ENCODE measurements around the gene ITPK1.

Gene ITPK1

DNA sequence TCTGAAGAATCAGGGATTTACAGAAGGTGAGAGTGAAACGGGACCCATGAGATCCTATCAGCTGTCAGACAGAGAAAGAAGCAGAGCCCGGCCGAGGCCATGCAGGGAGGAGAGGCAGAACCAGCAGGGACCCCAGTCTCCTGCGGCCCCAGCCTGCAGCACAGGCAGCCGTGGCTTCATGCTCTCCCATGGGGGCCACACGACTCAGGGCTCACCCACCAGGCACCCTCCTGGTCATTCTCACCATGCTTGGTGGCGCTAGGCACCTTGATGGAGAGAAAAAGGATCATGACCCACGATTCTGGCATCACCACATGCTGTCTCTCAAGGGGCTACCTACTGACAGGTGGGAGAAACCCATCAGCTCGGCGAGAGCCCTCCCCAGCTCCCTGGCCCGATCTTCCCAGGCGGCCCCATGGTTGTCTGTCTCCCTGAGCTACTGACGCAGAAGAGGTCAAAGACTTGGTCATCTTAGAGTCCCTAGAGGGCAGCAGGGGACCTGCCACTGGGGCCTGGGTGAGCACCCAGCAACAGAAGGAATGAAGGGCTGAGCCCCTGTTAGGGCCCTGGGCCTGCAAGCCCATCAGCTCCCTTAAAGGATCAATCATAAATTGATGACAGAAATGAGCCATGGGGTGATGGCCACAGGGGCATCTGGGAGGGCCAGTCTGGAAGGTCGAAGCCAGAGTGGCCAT, 58.0 kb downstream of the ITPK1 start:
- FAIRE-seq: no peak

DNA sequence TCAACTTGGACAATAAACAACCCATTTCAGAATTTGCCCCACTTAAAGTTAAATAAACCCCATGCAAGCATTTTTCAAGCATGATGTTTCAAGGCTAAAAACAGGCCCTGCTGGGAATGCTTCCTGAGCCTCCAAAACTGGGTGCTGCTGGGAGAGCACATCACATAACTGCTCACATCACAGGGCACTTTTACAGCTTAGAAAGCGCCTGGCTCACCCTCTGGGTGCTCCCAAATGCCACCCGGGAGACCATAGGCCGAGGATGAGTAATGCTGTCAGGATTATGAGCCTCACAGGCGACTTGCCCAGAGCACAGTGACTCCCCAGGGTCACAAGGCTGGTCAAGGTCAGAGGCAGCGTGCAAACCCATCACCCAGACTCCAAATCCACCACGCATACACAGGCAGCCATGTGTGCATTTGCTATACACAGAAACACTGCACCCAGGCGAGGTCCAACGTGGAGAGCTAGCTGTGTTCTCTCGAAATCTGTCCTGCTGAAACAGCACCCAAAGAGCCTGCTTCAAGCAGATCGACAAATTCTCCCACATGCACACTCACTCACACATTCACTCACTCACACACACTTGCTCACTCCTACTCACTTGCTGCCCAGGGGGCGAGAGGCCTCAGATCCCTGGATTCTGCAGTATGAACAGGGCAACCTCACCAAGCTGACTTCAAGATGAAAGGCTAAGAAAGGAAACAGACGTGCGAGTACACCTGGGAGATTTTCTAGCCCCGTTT, 58.7 kb downstream of the ITPK1 start:
- FAIRE-seq: peak; percentile 45

DNA sequence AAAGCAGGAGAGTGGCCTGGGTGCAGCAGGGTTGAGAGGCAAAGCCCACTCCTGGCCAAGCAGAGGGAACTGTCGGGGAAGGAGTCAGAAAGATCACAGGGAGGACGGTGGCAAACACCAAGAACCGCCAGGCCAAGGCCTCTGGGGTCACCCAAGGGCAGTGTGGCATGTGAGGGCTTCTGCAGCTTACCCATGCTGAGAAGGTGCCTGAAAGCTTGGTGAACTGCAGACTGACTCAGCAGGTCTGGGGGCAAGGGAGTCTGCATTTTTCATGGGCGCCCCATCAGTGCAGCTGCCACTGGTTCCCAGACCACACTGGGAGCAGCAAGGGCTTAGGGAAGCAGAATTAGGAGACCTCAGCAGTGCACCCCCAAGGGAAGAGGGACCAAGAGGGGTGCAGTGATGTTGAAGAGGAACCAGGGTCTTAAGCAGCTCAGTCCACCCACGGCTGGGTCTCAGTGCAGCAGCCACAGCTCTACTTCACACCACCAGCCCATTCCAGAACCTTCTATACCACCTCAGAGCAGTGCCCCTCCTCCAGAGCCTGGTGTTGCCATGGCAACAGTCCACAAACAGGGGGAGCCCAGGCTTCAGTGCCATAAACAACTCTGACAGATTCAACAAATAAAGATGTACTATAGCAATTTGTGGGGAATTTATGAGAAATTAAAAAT, 59.4 kb downstream of the ITPK1 start:
- FAIRE-seq: no peak

DNA sequence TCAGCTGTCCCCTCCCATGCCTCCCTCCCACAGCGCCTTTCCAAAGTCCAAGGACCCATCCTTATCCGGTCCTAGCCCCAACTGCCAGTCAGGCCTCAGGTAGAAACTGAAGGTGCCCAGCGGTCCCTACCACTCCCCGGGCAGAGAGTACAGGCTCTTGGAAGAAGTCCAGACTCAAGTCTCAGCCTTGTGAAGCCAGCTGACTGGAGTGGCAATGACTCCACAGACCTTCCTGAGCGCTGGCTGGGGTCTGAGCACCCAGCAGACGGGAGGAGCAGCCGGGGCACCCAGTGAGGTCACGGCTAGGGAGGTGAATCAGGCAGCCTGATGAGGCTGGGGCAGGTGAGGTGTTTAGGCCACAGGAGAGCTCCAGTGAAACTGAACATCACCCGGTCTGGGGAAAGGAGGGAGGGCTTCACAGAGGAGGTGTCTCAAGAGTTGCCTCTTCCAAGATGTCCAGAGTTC, 60.0 kb downstream of the ITPK1 start:
- FAIRE-seq: no peak

DNA sequence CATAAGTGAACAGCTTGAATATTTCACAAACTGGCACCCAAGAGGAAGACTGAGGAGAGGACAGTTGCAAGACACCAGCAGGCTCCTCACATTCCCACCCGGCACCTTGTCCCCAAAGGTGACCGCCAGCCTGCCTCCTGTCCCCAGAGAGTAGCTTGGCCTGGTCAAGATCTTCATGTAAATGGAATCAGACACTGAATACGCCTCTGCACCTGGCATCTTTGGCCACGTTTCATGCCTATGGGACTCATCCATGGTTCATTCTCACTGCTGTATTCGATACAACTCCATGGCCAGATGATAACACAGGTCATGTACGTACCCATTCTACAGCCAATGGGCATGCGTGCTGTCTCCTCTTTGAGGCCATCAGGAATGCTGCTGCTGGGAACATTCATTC, 60.8 kb downstream of the ITPK1 start:
- no peak for FAIRE-seq

DNA sequence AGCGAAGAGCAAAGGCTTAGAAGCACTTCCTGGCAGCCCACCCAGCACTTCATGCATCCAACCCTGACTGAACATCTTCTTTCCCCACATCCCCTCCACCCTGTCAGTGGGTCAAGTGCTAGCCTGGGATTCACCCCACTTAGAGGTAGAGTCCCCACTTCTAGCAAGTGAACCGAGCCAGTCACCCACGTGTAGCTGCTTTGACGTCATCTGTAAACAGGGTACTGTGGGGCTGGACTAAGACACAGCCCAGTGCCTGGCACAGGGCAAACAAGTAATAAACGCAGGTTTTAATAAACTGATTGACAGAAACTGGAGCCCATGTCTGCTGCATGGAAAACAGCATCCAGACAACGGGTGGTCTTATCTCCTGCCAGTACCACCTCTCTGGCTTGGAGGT, 61.7 kb downstream of the ITPK1 start:
- FAIRE-seq: no peak

DNA sequence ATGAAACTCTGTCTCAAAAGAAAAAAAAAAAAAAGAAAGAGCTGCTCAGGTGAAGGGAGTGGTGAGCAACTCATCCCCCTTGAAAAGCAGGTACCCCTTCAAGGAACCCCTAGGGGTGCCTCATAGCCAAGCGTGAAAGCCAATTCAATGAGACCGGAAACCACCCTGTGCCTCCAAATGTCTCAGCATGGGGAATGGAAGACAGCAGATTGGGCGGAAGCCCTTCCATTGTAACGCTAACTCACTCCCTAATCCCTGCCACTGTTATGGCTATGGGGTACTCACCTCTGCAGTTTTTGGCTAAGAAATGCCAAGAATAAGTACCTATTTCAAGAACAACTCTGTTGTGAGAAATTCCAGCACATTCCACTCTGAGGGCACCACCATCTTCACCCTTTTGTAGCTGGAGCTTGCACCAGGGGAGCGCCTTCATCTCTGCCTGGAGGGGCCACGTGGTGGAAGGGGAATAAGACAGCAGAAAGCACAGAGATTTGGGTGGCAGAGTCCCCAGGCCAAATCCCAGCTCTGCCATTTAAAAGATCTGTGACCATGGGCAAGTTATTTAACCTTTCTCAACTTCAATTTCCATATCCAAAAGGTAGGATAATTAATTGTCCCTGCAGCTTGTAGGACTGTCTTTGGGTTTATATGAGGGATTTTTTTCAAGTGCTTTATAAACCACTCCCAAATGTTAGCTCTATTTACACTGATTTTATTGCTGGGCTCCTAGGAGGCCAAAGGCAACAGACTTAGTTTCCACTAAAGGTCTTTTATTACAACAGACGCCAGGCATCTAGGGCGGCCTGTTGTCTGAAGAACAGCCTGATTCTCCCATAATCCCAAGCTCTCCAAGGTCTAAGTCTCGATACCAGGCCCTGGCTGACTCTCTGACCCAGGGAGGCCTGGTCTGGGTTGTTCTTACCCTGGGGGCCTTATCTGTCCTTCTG, 63.9 kb downstream of the ITPK1 start:
- no peak for FAIRE-seq

DNA sequence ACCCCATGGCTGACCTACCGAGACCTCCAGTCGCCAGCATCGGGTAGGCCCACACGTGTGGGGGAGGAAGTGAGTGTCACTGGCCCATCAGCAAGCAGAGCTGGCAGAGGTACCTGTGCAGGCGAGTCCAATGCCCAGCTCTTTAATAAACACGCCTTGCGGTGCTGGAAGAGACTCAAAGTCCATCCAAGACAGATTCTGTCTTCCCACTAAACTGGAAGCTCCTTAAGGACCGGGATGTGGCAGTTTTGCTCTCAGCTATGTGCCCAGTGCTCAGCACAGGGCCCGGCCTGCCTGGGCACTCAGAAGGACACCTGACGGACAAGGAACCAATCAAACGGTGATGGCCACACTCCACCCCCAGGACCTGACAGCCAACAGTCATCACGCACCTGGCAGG, 65.0 kb downstream of the ITPK1 start:
- no peak for FAIRE-seq

DNA sequence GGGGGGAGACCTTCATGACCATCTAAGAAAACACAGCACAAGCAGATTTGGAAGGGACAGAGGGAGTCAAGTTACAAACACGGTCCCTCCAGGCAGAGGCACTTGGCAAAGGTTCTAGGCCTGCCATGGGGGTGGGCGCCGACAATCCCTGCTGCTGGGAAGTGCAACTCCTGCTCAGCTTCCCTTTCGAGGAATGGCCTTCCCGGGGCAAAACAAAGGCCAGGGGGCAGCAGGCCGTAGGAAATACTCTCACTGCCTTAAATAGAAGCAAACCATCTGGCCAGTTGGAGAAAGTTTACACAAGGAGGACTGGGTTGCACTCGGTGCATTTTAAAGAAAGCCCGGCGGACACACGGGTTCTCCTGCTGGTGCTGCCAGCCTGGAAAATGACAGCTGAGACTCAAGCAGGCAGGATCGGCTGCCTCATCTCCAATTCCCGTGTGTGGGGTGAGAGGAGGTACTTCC, 65.8 kb downstream of the ITPK1 start:
- FAIRE-seq: no peak

DNA sequence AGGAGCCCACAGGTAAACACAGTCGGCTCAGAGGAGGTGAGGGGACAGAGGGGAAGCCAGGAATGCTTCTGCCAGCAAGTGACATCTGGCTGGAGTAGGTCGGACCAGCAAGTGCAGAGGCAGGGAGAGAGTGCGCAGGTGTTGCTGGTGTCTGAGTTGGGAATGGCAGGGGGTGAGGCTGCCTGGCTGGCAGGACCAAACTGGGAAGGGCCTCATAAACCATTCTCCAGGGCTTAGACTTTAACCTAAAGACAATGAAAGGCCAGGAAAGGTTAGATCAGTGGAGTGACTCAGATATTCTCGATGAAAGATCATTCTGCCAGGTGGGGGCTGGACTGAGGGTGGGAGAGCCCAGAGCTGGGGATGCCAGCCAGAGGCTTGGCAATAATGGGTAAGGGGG, 66.4 kb downstream of the ITPK1 start:
- no peak for FAIRE-seq

DNA sequence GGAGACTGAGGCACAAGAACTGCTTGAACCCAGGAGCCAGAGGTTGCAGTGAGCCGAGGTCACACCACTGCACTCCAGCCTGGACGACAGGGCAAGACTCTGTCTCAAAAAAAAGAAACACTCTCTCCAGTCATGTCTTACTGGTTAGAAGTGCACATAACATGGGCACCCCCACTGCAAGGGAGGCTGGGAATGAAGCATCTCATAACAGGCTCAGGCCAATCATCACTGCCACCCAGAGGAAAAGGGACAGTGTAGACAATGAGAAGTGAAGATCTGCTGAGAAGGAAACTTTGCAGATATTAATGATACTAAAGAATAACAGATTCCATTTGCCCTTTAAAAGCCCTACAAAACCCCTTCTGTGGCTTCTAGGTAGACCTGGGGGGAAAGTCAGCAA, 66.9 kb downstream of the ITPK1 start:
- no peak for FAIRE-seq

DNA sequence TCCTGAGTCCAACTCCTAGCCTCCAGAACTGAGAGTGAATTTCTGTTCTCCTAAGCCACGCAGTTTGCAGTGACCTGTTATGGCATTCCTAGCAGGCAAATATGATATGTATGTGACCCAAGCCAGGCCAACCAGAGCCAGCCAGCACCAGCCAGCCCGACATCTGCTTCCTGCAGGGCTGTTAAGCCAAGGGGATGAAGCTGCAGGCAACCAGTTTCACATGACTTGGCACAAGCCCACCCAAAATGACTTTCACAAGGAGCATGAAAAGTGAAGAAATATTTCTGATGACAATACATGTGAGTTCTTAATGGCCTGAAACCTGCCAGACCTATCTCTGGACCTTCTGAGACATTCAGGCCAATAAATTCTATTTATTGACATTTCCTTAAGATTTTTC, 68.1 kb downstream of the ITPK1 start:
- no peak for FAIRE-seq

DNA sequence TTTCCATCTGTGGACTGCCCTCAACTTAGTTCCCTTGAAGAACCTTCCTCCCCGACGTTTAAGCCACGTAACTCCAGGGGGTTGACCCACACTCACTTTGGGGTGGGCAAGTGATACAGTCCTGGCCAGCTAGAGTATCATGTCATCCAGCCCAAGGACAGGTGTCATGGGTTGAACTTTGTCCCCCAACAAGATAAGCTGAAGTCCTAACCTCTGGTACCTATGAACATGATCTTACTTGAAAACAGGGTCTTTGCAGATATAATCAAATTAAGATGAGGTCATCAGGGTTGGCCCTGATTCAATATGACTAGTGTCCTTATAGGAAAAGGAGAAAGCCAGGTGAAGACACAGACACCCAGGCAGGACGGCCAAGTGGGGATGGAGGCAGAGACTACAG, 68.6 kb downstream of the ITPK1 start:
- no peak for FAIRE-seq

DNA sequence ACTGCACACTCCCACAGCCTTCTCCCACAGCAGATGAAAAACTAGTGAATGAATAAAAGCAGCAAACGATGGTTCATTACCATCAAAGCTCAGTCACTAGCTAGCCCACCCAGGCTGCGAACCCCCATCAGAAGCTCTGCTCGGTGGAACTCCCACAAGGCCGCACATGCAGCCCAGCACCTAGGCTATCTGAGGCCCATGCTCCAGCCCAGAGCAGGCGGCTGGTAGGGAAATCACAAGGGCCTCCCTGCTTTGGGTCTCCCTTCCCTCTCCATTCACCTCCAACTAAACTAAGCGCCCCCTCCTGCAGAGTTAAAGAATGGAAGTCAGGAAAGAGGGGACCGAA, 69.0 kb downstream of the ITPK1 start:
- no peak for FAIRE-seq

DNA sequence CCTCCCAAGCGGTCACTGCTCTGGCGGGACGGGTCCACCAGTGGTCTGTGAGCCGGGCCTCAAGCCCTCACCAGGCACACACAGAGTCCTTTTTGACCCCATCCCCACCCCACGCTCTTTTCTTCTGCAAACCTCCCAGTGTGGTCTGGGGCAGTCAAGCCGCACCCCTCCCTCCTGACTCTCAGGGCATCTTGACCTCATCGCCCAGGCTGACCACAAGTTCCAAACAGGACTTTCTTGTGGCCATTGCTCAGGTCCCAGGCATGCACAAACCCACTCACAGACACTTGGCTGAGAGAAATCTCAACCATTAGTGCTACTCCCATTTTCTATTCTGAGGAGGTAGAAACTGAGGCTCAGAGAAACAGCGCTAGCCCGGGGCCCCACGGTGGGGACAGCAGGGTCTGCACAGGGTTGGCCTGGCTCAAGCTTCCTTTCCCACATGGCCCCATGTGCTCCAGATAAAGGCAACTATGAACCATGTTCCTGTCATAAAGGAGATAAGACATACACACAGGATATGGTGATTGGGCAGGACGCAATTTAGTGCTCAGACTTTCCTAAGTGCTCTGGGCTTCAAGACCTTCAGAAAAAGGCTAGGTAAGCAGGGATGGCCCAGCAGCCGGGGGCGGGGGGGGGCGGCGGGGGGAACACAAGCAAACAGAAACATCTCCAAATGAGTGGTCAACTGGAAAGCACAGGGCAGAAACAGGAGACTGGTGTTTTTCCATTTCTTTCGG, 69.6 kb downstream of the ITPK1 start:
- FAIRE-seq: no peak

DNA sequence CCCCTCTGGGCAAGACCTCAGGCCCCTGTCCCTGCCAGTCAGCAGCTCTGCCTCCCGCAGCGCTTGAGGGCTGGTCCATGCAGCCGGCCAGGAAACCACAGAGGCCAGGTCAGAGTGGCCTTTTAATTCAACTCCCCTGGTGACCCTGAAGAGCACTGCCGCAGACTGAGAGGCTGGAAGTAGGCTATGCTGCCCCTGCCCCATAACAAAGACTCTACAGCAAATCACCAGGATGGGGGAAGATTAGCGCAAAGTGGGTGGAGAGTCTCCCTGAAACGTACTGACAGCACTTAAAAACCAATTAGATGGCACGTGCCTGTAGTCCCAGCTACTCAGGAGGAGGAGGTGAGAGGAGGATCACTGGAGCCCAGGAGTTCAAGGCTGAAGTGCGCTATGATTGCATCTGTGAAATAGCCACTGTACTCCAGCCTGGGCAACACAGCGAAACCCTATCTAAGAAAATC, 70.5 kb downstream of the ITPK1 start:
- FAIRE-seq: no peak

DNA sequence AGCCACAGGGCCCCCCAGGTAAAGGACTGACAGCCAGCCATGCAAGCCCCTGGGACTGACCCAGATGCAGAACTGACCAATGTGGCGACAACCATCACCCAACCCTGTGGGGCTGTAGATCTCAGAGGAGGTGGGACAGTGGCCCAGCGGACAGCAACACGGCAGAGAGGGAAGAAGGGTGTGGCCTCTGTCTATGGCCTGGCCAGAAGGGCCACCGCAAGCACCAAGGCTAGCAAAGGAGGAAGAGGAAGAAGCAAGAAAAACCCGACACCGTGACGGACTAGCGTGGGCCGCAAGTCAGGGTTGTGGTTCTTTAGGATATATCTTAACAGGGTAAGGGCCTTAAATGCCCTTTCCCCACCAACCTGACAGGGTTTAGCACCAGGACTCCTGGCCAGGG, 71.2 kb downstream of the ITPK1 start:
- no peak for FAIRE-seq

DNA sequence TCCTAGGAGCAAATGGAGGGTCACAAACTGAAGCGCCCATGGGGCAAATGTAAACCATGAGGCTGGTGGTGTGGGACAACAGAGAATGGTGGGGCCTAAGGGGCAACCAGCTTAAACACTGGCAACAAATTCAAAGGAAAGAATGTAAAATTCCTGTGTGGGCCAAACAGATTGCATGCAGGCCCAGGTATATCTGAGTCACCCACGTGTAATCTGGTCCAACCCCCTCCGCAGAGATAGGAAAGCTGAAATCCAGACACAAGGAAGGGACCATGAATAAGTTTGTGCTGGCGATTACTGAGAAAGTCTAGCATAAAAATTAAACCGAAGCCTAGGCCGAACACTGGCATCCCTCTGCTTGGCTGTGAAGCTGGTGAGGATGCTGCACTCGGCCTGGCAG, 71.6 kb downstream of the ITPK1 start:
- FAIRE-seq: no peak

DNA sequence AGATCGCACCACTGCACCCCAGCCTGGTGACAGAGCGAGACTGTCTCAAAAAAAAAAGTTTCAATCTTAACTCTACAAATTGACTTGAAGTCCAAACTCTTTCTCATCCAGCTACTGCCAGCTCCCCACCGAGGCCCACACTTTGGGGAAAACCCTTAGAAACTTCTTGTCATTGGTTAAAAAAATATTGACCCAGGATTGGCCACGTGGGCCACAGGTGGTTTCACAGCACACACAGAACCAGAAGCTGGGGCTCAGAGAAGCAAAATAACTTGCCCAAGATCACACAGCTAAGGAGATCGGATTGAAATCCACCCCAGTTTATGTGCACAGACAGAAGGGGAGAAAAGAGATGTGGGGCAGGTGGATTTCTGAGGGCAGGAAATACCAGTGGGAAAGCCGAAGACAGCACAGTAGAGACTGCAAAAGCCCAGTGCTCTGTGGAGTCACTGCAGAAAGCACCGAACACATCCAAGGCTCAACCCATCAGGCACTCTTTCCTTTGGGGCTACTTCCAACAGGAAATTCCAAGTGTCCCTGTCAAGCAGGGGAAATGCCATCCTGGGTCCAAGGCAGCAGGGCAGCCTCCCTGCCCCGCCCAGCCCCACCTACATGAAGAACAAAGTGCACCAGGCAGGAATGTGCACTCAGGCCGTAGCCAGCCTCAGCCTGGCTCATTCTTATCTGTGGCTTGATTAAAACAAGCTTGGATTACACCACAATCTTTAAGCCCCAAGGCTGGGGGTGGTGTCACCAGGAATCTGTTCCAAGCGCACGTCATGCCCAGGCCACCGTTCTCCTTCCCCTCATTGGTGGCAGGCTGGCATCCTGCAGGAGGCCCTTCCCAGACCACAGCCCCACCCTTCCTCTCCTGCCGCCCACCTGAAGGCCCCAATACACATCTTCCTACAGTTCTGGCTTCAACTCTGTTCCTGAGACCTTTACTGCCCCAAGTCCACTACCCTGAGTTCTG, 72.5 kb downstream of the ITPK1 start:
- no peak for FAIRE-seq

DNA sequence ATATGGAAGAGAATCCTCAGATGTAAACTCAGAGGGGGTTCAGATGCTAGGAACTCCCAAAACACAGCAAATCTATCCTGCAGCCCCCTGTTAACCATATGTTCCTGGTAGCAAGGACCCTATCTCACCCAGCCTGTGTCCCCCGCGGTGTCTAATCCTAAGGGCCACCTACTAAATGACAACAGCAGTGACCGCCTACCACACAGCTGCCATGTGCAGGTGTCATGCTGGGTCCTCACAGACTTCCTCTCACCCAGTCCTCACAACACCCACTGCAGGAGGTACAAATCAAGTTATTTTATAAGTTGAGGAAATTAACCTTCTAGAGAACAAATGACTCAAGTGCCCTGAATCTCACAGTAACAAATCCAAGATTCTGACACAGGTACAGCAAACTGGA, 73.9 kb downstream of the ITPK1 start:
- no peak for FAIRE-seq

DNA sequence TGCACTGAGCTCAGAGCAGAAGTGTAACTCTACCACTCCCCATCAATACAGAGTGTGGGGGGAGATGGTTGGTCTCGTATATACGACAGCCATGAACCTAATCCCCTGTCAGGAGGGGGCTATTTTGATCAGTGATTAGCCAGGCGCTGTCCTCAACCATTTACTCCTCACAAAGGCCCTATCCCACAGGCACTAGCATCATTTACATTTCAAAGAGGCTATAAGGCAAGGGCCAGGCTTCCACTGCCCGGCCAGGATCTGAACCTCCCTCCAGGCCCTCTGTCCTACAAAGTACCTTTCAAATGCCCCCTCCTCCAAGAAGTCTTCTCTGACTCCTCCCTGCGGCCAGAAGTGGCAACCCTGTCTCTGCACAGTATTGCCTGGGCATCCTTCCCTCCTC, 74.7 kb downstream of the ITPK1 start:
- FAIRE-seq: no peak

Measured in islet of Langerhans (tissue), 1 donor.